Heart left ventricle (tissue), 13 donors: ENCODE measurements around the gene ARHGDIB.

ENCODE experiments used
- CTCF ChIP-seq, 12 donors: fragments of 200-600 bp; sonication (generic) in 4 of 12; IDR thresholded peaks; one replicate each; pipeline versions ENCODE4 v1.5.0 to v1.8.0; 2018 to 2022; ENCODE audit warnings: antibody characterized with exemption in 12 of 12, mild to moderate bottlenecking in 5 of 12
- POLR2A ChIP-seq, 2 donors: fragments of 450-650 bp; IDR thresholded peaks; one replicate each; pipeline ENCODE4 v1.6.1; 2017; ENCODE audit warnings: antibody characterized with exemption in 2 of 2, mild to moderate bottlenecking in 2 of 2, moderate library complexity in 2 of 2
- donor health status: ischemic (EF 13 %, LVEDD 7.1; RV severe dilation, severe dysfunction).
- donor health status: DM: no; HTN: yes; CAD: no.
- donor health status: DM: no; HTN: no; CAD: no.
- donor health status: ischemic (EF 25% LVEDD 6.9; RV normal size, moderate dysfunction).
- donor health status: ischemic (EF 25% LVEDD 5.7; RV mildly dilated, moderate dysfunction).
- donor health status: ischemic (EF 35%, LVEDD 5.7; RV mildly dilated, moderate dysfunction).
- donor health status: nonischemic (EF 11% LVEDD 7.7; RV severe dilation, severe dysfunction).
- donor health status: DM: yes; HTN: yes; CAD: no.
- donor health status: PGD.
- donor health status: ischemic (EF 29% LVEDD 5.4; RV normal size, mild dysfunction).
- donor health status: nonischemic (EF 23%, LVEDD 6.1; RV moderate dilation, normal function).

DNA sequence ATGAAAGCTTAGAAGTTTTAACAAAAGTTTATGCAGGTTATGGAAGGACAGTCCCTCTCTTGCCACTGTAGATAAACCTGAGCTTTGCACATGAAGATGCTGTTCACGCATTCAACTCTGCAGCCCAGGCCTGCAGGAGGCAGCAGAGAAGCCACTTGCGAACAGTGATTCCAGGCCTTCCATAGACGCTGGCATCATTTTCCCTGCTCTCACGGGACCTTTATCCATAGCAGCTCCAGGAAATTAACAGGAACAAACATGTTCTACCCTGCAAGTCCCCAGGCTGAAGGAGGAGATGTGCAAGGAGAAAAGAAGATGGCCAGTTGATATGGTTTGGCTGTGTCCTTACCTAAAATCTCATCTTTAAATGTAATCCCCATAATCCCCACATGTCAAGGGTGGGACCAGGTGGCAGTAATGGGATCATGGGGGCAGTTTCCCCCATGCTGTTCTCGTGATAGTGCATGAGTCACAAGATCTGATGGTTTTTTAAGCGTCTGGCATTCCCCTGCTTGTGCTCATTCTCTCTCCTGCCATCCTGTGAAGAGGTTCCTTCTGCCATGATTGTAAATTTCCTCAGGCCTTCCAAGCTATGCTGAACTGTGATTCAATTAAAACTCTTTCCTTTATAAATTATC lies 25.1 kb downstream of the ARHGDIB start:
- peak in 7 of 12 donors; percentile 4 to 36 (median 25) for TF ChIP-seq CTCF (IDR thresholded peaks at IDR 0.05)
- no peak for TF ChIP-seq POLR2A (IDR thresholded peaks at IDR 0.05)
